Subcutaneous adipose tissue (tissue), 4 donors: ENCODE data around the gene CYP51A1. TPM values are rescaled to one million over a fixed set of nuclear protein-coding genes. Genes with fewer than 3 reads are reported as not detected.

Experiments used
- total RNA-seq, 4 donors: library from RNA; depleted of rRNA; stranded (reverse); fragments of >200 nt; gene quantifications; one replicate each; pipeline ENCODE4 v1.1.0, GENCODE V29; 2016
- TF ChIP-seq, protein P1 (sequence below): fragments of 450-650 bp; IDR thresholded peaks from one replicate; pipeline ENCODE4 v1.5.1; 2016; ENCODE audit warnings: low read depth, mild to moderate bottlenecking, control low read depth, antibody characterized with exemption, moderate library complexity

The CYP51A1 gene
- total RNA-seq, 4 donors from 2014 or later: 20.9 to 76.8 (median 33.7) TPM

DNA sequence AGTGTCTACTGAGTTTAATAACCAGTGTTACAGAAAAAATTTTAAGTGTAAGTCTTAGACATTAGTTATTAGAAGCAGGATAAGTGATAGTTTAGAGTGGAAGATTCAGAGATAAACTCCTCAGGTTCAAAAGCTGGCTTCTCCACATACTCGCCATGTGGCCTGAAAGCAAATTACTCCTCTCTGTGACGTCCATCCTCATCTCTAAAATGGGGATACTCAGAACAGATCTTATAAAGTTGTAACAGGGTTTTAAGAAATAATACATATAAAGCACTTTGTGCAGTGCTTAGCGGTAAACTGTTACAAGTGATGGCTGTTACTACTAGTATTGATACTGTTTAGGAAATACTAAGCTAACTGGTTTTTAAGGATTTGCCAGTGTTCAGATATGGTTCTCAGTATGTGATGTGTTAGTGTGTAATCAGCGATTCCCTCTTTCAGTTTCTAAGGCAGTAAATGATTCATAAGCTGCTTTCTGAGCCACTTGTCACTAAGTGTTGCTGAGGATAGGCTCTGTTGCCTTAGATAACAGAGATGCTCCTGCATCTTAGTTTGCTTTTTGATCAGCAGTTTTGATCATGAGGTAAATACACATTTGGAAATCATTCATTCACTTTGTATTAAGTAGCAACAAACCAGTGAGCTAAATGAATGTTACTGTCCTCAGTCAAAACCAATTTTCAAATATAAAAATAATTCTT, 58.7 kb downstream of the CYP51A1 start:
- TF ChIP-seq, protein P1, sequence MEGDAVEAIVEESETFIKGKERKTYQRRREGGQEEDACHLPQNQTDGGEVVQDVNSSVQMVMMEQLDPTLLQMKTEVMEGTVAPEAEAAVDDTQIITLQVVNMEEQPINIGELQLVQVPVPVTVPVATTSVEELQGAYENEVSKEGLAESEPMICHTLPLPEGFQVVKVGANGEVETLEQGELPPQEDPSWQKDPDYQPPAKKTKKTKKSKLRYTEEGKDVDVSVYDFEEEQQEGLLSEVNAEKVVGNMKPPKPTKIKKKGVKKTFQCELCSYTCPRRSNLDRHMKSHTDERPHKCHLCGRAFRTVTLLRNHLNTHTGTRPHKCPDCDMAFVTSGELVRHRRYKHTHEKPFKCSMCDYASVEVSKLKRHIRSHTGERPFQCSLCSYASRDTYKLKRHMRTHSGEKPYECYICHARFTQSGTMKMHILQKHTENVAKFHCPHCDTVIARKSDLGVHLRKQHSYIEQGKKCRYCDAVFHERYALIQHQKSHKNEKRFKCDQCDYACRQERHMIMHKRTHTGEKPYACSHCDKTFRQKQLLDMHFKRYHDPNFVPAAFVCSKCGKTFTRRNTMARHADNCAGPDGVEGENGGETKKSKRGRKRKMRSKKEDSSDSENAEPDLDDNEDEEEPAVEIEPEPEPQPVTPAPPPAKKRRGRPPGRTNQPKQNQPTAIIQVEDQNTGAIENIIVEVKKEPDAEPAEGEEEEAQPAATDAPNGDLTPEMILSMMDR: no peak

GRCh38 chr7:92072708-92073107, 61.6 kb downstream of the CYP51A1 start:
- TF ChIP-seq, protein P1: no peak

DNA sequence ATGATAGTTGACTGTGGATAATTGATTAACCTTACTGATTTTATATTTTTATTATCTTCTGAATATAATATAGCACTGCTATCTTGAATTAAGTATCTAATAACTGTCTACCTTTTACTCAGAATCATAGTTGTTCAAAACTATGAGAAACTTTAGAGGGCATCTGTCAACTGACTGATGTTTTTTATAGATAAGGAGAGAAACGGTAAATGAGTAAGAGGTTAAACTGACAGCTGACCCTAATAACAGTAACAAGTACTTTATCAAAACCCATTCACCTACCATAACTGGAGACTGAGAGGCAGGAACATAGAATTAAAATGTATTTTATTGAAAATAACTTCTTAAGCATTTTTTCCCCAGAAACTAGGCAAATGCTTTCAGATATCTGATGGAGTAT, 62.2 kb downstream of the CYP51A1 start:
- TF ChIP-seq, protein P1: no peak

DNA sequence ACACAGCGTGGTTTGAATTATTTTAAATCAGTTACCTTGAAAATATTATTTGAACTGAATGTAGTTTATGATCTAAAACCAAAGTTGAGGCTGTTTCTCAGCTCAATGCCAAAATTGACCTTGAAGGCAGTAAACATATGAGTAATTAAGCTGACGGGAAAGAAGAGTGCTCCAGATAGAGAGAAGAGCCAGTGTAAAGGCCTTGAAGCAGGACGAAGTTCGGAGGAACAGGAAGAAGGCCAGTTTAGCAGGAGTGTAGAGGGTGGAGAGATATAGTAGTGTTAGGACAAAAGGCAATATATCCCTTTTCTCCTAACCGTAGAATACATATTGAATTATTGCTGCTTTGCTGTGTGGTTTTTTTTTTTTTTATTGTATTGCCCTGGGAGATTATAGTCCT, 63.2 kb downstream of the CYP51A1 start:
- TF ChIP-seq, protein P1: no peak

GRCh38 chr7:92064438-92065029, 69.7 kb downstream of the CYP51A1 start:
- TF ChIP-seq, protein P1: no peak

Other genes starting within 250 kb of the CYP51A1 start
- gene AKAP9, start 193.6 kb downstream of the CYP51A1 start, total RNA-seq: 100 to 1,000 TPM in 3 of 4 donors, 10 to 100 TPM in 1; 93.1 to 122 (median 109) TPM
- gene LRRD1, start 44.7 kb upstream of the CYP51A1 start, total RNA-seq: under 1 TPM; 0.16 to 0.57 (median 0.31) TPM
- 10 to 100 TPM; 50.8 to 86.7 (median 60.9) TPM for gene KRIT1, start 111.4 kb upstream of the CYP51A1 start, total RNA-seq
- 10 to 100 TPM; 36.9 to 51.4 (median 41.4) TPM for gene ANKIB1, start 111.5 kb upstream of the CYP51A1 start, total RNA-seq